Endodermal cell (in vitro differentiated cells): ENCODE measurements around the gene DNMT3B. TPM values are rescaled to one million over a fixed set of nuclear protein-coding genes. Genes with fewer than 3 reads are reported as not detected.

Experiments used
- DNase-seq: peaks from one replicate; pipeline ENCODE4 v3.0.0-alpha.2; 2017
- H3K27ac ChIP-seq: 2 replicates; pipeline ENCODE4 v1.5.1; 2013; ENCODE audit warnings: mild to moderate bottlenecking, low read depth, low read length, moderate library complexity
- H3K27me3 ChIP-seq: 2 replicates; pipeline ENCODE4 v1.6.1; 2013; ENCODE audit warnings: mild to moderate bottlenecking, low read length, moderate library complexity; ENCODE audit not compliant: insufficient read depth, control insufficient read depth, poor library complexity, severe bottlenecking
- H3K36me3 ChIP-seq: 2 replicates; pipeline ENCODE4 v1.7.0; 2013; ENCODE audit warnings: mild to moderate bottlenecking, low read length, moderate library complexity; ENCODE audit not compliant: control insufficient read depth, insufficient read depth
- H3K4me1 ChIP-seq: one replicate; pipeline ENCODE4 v1.7.0; 2013; ENCODE audit warnings: low read length; ENCODE audit not compliant: control insufficient read depth, insufficient read depth
- H3K4me3 ChIP-seq: 2 replicates; pipeline ENCODE4 v1.5.1; 2013; ENCODE audit warnings: mild to moderate bottlenecking, low read length, moderate library complexity
- H3K9ac ChIP-seq: 2 replicates; pipeline ENCODE4 v1.6.1; 2013; ENCODE audit warnings: mild to moderate bottlenecking, low read length, moderate library complexity; ENCODE audit not compliant: poor library complexity, severe bottlenecking; ENCODE audit errors: extremely low read depth
- H3K9me3 ChIP-seq: 2 replicates; pipeline ENCODE4 v1.6.1; 2013; ENCODE audit warnings: mild to moderate bottlenecking, low read length, moderate library complexity; ENCODE audit not compliant: control insufficient read depth
- H3K27ac Mint-ChIP-seq: 2 replicates; pipeline ENCODE4 v1.8.0; 2020; ENCODE audit warnings: mixed read lengths
- H3K27me3 Mint-ChIP-seq: 2 replicates; pipeline ENCODE4 v1.8.0; 2021; ENCODE audit warnings: mild to moderate bottlenecking, mixed read lengths; ENCODE audit not compliant: insufficient read depth
- H3K36me3 Mint-ChIP-seq: 2 replicates; pipeline ENCODE4 v1.8.0; 2020; ENCODE audit warnings: low read depth, mixed read lengths
- H3K4me1 Mint-ChIP-seq: 2 replicates; pipeline ENCODE4 v1.8.0; 2020; ENCODE audit warnings: mixed read lengths
- H3K4me3 Mint-ChIP-seq: 2 replicates; pipeline ENCODE4 v1.8.0; 2020; ENCODE audit warnings: mild to moderate bottlenecking, moderate library complexity, mixed read lengths
- H3K9me3 Mint-ChIP-seq: 2 replicates; pipeline ENCODE4 v1.8.0; 2020; ENCODE audit warnings: mild to moderate bottlenecking, mixed read lengths
- WGBS, 2 experiments: methylation state at CpG; one replicate each; pipeline versions ENCODE4 v1.1.5 to v1.1.7; 2013; ENCODE audit warnings: missing lambda C conversion rate in 2 of 2, mixed read lengths in 1 of 2; ENCODE audit not compliant: insufficient coverage in 1 of 2, insufficient read length in 1 of 2; 5-methylcytosine and 5-hydroxymethylcytosine counted together
- total RNA-seq, 2 donors: library from RNA; stranded (reverse); fragmentation: NEBNext Ultra II Directional in 1 of 2; extraction: Animal tissue kit (Norgen Biotek cat#: 25700) in 1 of 2; gene quantifications; 2 replicates in 1 of 2; 3 replicates in 1 of 2; pipeline ENCODE4 v1.2.1, GENCODE V29; 2021
- TF ChIP-seq, protein P1 (sequence below): fragments of 200-600 bp; sonication (generic); conservative IDR thresholded peaks from 2 replicates; pipeline ENCODE4 v1.5.0; 2021; ENCODE audit warnings: antibody characterized with exemption, mild to moderate bottlenecking

DNMT3B gene
- total RNA-seq, 2 donors from 2014 or later = 82.1 to 283 TPM

DNA sequence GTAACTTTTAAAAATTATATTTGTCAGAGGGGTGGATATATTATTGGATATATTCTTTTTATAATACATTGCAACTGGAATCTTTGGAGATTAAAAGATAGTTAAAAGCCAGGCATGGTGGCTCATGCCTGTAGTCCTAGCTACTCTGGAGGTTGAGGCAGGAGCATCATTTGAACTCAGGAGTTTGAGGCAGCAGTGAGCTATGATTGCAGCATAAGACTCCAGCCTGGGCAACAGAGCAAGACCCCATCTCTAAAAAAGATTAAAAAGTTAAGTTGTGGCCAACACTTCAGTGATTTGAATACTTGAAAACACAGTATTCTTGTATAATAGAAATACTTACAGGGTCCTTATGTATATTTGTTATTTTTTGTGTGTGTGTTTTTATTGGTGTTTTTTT lies 72.8 kb downstream of the DNMT3B start:
- Mint-ChIP-seq H3K27me3 (no peaks in the 10 kb centered on the region), H3K4me3 (no peak overlapping the region), H3K9me3 (no peaks in the 10 kb centered on the region), H3K27ac (no peak overlapping the region), H3K36me3 (peaks cover 91% of the 10 kb centered on the region), H3K4me1 (no peaks in the 10 kb centered on the region)
- TF ChIP-seq, protein P1, sequence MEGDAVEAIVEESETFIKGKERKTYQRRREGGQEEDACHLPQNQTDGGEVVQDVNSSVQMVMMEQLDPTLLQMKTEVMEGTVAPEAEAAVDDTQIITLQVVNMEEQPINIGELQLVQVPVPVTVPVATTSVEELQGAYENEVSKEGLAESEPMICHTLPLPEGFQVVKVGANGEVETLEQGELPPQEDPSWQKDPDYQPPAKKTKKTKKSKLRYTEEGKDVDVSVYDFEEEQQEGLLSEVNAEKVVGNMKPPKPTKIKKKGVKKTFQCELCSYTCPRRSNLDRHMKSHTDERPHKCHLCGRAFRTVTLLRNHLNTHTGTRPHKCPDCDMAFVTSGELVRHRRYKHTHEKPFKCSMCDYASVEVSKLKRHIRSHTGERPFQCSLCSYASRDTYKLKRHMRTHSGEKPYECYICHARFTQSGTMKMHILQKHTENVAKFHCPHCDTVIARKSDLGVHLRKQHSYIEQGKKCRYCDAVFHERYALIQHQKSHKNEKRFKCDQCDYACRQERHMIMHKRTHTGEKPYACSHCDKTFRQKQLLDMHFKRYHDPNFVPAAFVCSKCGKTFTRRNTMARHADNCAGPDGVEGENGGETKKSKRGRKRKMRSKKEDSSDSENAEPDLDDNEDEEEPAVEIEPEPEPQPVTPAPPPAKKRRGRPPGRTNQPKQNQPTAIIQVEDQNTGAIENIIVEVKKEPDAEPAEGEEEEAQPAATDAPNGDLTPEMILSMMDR = no peak
- no peaks in the 10 kb centered on the region for H3K4me1 ChIP-seq
- no peak for DNase-seq
- peaks cover 5% of the 10 kb centered on the region for H3K9me3 ChIP-seq
- H3K27ac ChIP-seq = no peak overlapping the region
- H3K27me3 ChIP-seq = no peaks in the 10 kb centered on the region
- no peak overlapping the region for H3K9ac ChIP-seq
- no peak overlapping the region for H3K4me3 ChIP-seq
- peaks cover 86% of the 10 kb centered on the region for H3K36me3 ChIP-seq

DNA sequence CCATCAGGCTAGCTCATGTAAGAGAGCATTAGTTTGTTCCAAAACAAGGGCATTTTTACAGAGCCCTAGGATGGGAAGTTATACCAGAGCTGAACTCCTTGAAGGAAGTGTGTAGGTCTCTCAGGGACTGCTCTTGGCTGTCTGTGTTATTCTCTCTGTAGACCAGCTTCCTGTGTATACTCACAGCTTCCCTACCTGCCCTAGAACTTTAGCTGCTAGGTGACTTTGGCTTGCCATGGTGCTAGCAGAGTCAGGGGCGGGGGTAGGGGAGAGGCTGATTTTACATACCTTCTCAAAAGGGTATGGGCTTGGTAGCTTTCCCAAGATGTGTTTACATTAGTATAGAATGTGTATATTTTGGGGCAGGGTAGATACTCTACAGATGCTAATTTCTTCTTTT lies 75.0 kb downstream of the DNMT3B start:
- Mint-ChIP-seq H3K4me3 (no peak overlapping the region), H3K27me3 (no peaks in the 10 kb centered on the region), H3K27ac (peak overlapping the region; percentile 7), H3K4me1 (no peaks in the 10 kb centered on the region), H3K9me3 (no peaks in the 10 kb centered on the region), H3K36me3 (peaks cover 89% of the 10 kb centered on the region)
- TF ChIP-seq, protein P1 = no peak
- WGBS, 2 experiments = 0% methylated on average over 1 of the region's 1 CpG; no CpG with 5 or more reads in 1 of the 2 experiments
- Histone ChIP-seq H3K36me3 (peaks cover 84% of the 10 kb centered on the region), H3K9me3 (no peaks in the 10 kb centered on the region), H3K4me3 (no peak overlapping the region), H3K27ac (no peak overlapping the region), H3K27me3 (no peaks in the 10 kb centered on the region), H3K9ac (no peak overlapping the region), H3K4me1 (no peaks in the 10 kb centered on the region)
- DNase-seq = no peak

DNA sequence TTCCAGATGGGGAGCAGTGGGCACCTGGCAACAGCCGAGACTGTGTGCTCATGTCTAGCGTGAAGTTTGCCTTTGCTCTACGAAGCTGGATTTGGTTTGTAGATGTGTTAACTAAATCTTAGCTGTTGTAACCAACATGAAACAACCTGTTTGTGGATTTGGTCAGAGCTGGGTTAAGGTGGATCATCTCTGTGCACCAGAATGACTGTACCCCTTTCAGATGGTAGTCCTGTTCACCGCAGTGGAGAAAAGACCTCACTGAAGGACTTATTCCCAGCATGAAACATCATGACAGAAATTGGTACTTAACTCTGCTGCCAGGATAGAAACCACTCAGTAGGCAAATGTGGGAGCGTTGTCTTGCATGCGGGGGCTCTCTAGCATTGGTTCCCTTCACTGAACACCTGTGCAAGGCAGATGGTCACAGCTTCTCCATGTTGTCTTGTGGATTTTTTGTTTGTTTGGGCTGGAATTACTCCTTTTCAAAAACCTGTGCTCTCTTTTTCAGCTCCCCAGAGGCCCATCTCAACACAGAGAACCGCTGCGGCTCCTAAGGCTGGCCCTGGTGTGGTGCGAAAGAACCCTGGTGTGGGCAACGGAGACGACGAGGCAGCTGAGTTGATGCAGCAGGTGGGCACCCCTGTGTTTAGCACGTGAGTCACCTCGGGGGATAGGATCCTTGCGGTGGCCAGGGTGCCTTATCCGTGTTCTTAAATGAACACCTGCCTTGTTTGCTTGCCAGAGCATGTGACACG lies 77.2 kb downstream of the DNMT3B start:
- Histone ChIP-seq H3K36me3 (peaks cover 88% of the 10 kb centered on the region), H3K9ac (no peak overlapping the region), H3K9me3 (no peaks in the 10 kb centered on the region), H3K27ac (no peak overlapping the region), H3K27me3 (no peaks in the 10 kb centered on the region), H3K4me1 (no peaks in the 10 kb centered on the region), H3K4me3 (no peak overlapping the region)
- no peaks in the 10 kb centered on the region for H3K27me3 Mint-ChIP-seq
- peaks cover 84% of the 10 kb centered on the region for H3K36me3 Mint-ChIP-seq
- H3K27ac Mint-ChIP-seq = no peak overlapping the region
- no peak for DNase-seq
- H3K4me1 Mint-ChIP-seq = peaks cover 3% of the 10 kb centered on the region
- WGBS, 2 experiments = 93 to 96% methylated on average over 13 to 17 of the region's 17 CpGs
- no peak overlapping the region for H3K4me3 Mint-ChIP-seq
- H3K9me3 Mint-ChIP-seq = no peaks in the 10 kb centered on the region
- TF ChIP-seq, protein P1 = no peak
